ENCODE data around the gene PAX7. TPM values are rescaled to one million over a fixed set of nuclear protein-coding genes. Genes with fewer than 3 reads are reported as not detected.

PAX7 gene
- total and polyA plus RNA-seq, 4 donors = 0.03 TPM; not detected in 3

GRCh38 chr1:18711536-18712251 lies 81.0 kb downstream of the PAX7 start:
- Histone ChIP-seq H3K9ac (ENCODE audit: insufficient read depth in 1 of 2, low read length in 2 of 2) (no peak overlapping the region), H3K4me1 (ENCODE audit: control insufficient read depth in 5 of 5, insufficient read depth in 5 of 5, low read length in 5 of 5) (no peaks in the 10 kb centered on the region), H3K36me3 (ENCODE audit: control insufficient read depth in 4 of 4, insufficient read depth in 4 of 4, low read length in 4 of 4) (no peaks in the 10 kb centered on the region), H3K4me3 (no peak overlapping the region), H3K9me3 (ENCODE audit: control insufficient read depth in 4 of 4, insufficient read depth in 3 of 4, low read length in 3 of 4) (peaks cover 0 to 2% (median 0%) of the 10 kb centered on the region in 4 donors), H3K27ac (ENCODE audit: low read depth in 1 of 2, low read length in 1 of 2) (no peak overlapping the region), H3K27me3 (ENCODE audit: control insufficient read depth in 3 of 3, insufficient read depth in 3 of 3, low read length in 2 of 3) (peaks cover 5 to 57% (median 31%) of the 10 kb centered on the region in 3 donors)
- DNase-seq = no peak
- ATAC-seq (ENCODE audit: insufficient read depth, low FRiP score) = no peak
- 64 to 81% methylated on average over 11 of the region's 11 CpGs for WGBS, 2 donors
- no peak for TF ChIP-seq CTCF (IDR thresholded peaks at IDR 0.05; ENCODE audit: control extremely low read depth, extremely low read depth)

DNA sequence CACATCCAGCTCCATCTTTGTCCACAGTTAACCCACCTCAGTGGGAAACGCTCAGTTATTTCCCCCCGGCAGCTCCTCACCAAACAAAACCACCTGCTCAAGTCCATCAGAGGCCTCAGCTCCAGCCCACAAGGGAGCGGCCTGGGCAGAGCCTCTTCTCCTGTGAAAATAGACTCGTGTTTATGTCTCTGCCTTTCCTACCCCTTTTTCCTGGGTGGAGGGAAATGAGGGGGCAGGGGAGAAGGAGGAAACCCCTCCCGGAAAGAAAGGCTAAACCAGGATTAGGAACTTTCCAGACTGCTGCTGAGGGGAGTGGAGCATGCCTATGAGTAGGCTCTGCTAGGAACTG lies 81.6 kb downstream of the PAX7 start:
- DNase-seq (no peak), ATAC-seq (ENCODE audit: insufficient read depth, low FRiP score) (no peak)
- Histone ChIP-seq H3K27me3 (ENCODE audit: control insufficient read depth in 3 of 3, insufficient read depth in 3 of 3, low read length in 2 of 3) (peaks cover 5 to 58% (median 32%) of the 10 kb centered on the region in 3 donors), H3K9ac (ENCODE audit: insufficient read depth in 1 of 2, low read length in 2 of 2) (no peak overlapping the region), H3K4me3 (no peak overlapping the region), H3K4me1 (ENCODE audit: control insufficient read depth in 5 of 5, insufficient read depth in 5 of 5, low read length in 5 of 5) (no peaks in the 10 kb centered on the region), H3K9me3 (ENCODE audit: control insufficient read depth in 4 of 4, insufficient read depth in 3 of 4, low read length in 3 of 4) (peaks cover 0 to 2% (median 0%) of the 10 kb centered on the region in 4 donors), H3K36me3 (ENCODE audit: control insufficient read depth in 4 of 4, insufficient read depth in 4 of 4, low read length in 4 of 4) (no peaks in the 10 kb centered on the region), H3K27ac (ENCODE audit: low read depth in 1 of 2, low read length in 1 of 2) (no peak overlapping the region)
- WGBS, 2 donors = 65 to 76% methylated on average over 5 of the region's 5 CpGs
- TF ChIP-seq CTCF (IDR thresholded peaks at IDR 0.05; ENCODE audit: control extremely low read depth, extremely low read depth) = no peak

GRCh38 chr1:18714404-18715175 lies 83.9 kb downstream of the PAX7 start:
- DNase-seq (no peak), ATAC-seq (ENCODE audit: insufficient read depth, low FRiP score) (no peak)
- TF ChIP-seq CTCF (IDR thresholded peaks at IDR 0.05; ENCODE audit: control extremely low read depth, extremely low read depth) = no peak
- H3K27ac ChIP-seq (ENCODE audit: low read depth in 1 of 2, low read length in 1 of 2) = no peak overlapping the region
- H3K27me3 ChIP-seq (ENCODE audit: control insufficient read depth in 3 of 3, insufficient read depth in 3 of 3, low read length in 2 of 3) = peaks cover 0 to 69% (median 48%) of the 10 kb centered on the region in 3 donors
- peaks cover 0 to 2% (median 0%) of the 10 kb centered on the region in 4 donors for H3K9me3 ChIP-seq (ENCODE audit: control insufficient read depth in 4 of 4, insufficient read depth in 3 of 4, low read length in 3 of 4)
- no peak overlapping the region for H3K4me3 ChIP-seq
- no peaks in the 10 kb centered on the region for H3K4me1 ChIP-seq (ENCODE audit: control insufficient read depth in 5 of 5, insufficient read depth in 5 of 5, low read length in 5 of 5)
- no peak overlapping the region for H3K9ac ChIP-seq (ENCODE audit: insufficient read depth in 1 of 2, low read length in 2 of 2)
- H3K36me3 ChIP-seq (ENCODE audit: control insufficient read depth in 4 of 4, insufficient read depth in 4 of 4, low read length in 4 of 4) = no peaks in the 10 kb centered on the region
- WGBS, 2 donors = 74 to 78% methylated on average over 12 of the region's 12 CpGs
